Karpas-422 (cell line): ENCODE results near the gene DIP2C. TPM values are rescaled to one million over a fixed set of nuclear protein-coding genes. Genes with fewer than 3 reads are reported as not detected.
"Not testable (repeated sequence)": the region's sequence is repeated elsewhere in the genome, so short reads cannot be mapped to it uniquely, and the experiment has no call there.

Experiments used
- DNase-seq: peaks from one replicate; pipeline ENCODE4 v3.0.0-alpha.2; 2015
- H2AFZ ChIP-seq: fragments of 200-600 bp; sonication (generic); 2 replicates; pipeline ENCODE4 v1.6.1; 2014; ENCODE audit warnings: antibody characterized with exemption, low read length, mixed read lengths
- H3K27ac ChIP-seq: fragments of 200-600 bp; sonication (generic); 2 replicates; pipeline ENCODE4 v1.5.1; 2014; ENCODE audit warnings: mild to moderate bottlenecking, low read length, moderate library complexity
- H3K27me3 ChIP-seq: fragments of 200-600 bp; sonication (generic); 2 replicates; pipeline ENCODE4 v1.6.1; 2014; ENCODE audit warnings: low read length, mixed read lengths
- H3K36me3 ChIP-seq: fragments of 200-600 bp; sonication (generic); 2 replicates; pipeline ENCODE4 v1.6.1; 2014; ENCODE audit warnings: low read length, mixed read lengths; ENCODE audit not compliant: insufficient read depth
- H3K4me1 ChIP-seq: fragments of 200-600 bp; sonication (generic); 2 replicates; pipeline ENCODE4 v1.6.1; 2014; ENCODE audit warnings: mild to moderate bottlenecking, low read length, mixed read lengths
- H3K4me2 ChIP-seq: fragments of 200-600 bp; sonication (generic); 2 replicates; pipeline ENCODE4 v1.6.1; 2014; ENCODE audit warnings: low read length, low read depth, mild to moderate bottlenecking; ENCODE audit not compliant: poor library complexity, severe bottlenecking
- H3K4me3 ChIP-seq: fragments of 200-600 bp; sonication (generic); 2 replicates; pipeline ENCODE4 v1.5.1; 2014; ENCODE audit warnings: mild to moderate bottlenecking, antibody characterized with exemption, low read length, mixed read lengths
- H3K79me2 ChIP-seq: fragments of 200-600 bp; sonication (generic); 2 replicates; pipeline ENCODE4 v1.6.1; 2014; ENCODE audit warnings: mild to moderate bottlenecking, low read length, mixed read lengths
- H3K9ac ChIP-seq: fragments of 200-600 bp; sonication (generic); 2 replicates; pipeline ENCODE4 v1.6.0; 2014; ENCODE audit warnings: low read length
- H3K9me2 ChIP-seq: fragments of 200-600 bp; sonication (generic), shearing (Covaris generic); replicated peaks from 2 replicates; pipeline ENCODE4 v1.6.0; 2014; ENCODE audit warnings: mild to moderate bottlenecking, low read length, moderate library complexity; ENCODE audit not compliant: insufficient read depth
- H3K9me3 ChIP-seq: fragments of 300-700, 200-600 bp; sonication (generic); 2 replicates; pipeline ENCODE4 v1.6.1; 2014; ENCODE audit warnings: low read length, mixed read lengths
- H4K20me1 ChIP-seq: fragments of 200-600 bp; sonication (generic); 2 replicates; pipeline ENCODE4 v1.6.1; 2014; ENCODE audit warnings: mild to moderate bottlenecking, antibody characterized with exemption, low read length, low read depth; ENCODE audit not compliant: insufficient read depth
- total RNA-seq: library from RNA; depleted of rRNA; stranded (reverse); fragments of >200 nt; shearing (Covaris generic); gene quantifications from 2 replicates; pipeline ENCODE4 v1.2.3, GENCODE V29; 2014; ENCODE audit warnings: low replicate concordance

The DIP2C gene
- total RNA-seq, 1 experiment from 2014 or later, result 0.11 TPM

DNA sequence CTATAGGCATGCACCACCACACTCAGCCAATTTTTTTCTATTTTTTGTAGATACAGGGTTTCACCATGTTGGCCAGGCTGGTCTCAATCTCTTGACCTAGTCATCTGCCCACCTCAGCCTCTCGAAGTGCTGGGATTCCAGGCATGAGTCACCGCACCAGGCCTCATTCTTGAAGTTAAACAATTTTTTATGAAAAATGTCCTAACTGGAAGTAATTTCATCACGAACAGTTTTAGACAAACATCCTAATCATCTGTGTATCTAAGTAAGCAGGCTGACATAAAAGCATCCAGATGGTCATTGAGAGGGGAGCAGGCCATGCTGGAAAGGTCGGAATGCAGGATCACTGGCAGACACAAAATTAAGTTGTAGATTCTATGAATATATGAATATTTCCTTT, 285.1 kb downstream of the DIP2C start:
- no peaks in the 10 kb centered on the region for H4K20me1 ChIP-seq
- no peak overlapping the region for H3K4me2 ChIP-seq
- H3K79me2 ChIP-seq, result no peaks in the 10 kb centered on the region
- H3K4me3 ChIP-seq, result no peak overlapping the region
- H2AFZ ChIP-seq, result no peak overlapping the region
- no peak overlapping the region for H3K9ac ChIP-seq
- H3K27me3 ChIP-seq, result no peaks in the 10 kb centered on the region
- H3K9me2 ChIP-seq, result no peaks in the 10 kb centered on the region
- no peaks in the 10 kb centered on the region for H3K9me3 ChIP-seq
- no peaks in the 10 kb centered on the region for H3K4me1 ChIP-seq
- H3K27ac ChIP-seq, result no peak overlapping the region
- no peak for DNase-seq
- no peaks in the 10 kb centered on the region for H3K36me3 ChIP-seq

DNA sequence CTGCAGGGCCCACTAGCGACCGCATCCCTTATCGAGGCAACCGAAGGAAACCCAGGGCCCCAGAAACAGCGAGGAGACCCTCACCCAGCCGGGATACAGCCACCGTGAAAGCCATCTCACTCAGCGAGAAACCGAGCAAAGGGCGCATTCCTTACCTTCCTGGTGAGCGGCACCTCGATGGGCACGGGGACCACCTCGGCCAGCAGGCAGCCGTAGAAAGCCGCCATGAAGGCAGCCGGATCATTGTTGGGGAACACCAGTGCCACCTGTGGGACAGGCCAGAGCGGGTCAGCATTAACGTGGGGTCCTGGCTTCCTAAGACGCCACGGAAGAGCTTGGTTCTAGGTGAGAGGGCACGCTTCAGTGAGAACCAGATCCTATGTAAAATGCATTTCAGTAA, 290.5 kb downstream of the DIP2C start:
- Histone ChIP-seq H3K4me3 (no peak overlapping the region), H3K4me1 (no peaks in the 10 kb centered on the region), H3K9me3 (no peaks in the 10 kb centered on the region), H3K79me2 (no peaks in the 10 kb centered on the region), H3K9me2 (no peaks in the 10 kb centered on the region), H3K36me3 (no peaks in the 10 kb centered on the region), H3K4me2 (no peak overlapping the region), H2AFZ (no peak overlapping the region), H3K27ac (no peak overlapping the region), H3K9ac (no peak overlapping the region), H3K27me3 (no peaks in the 10 kb centered on the region), H4K20me1 (no peaks in the 10 kb centered on the region)
- DNase-seq, result no peak

DNA sequence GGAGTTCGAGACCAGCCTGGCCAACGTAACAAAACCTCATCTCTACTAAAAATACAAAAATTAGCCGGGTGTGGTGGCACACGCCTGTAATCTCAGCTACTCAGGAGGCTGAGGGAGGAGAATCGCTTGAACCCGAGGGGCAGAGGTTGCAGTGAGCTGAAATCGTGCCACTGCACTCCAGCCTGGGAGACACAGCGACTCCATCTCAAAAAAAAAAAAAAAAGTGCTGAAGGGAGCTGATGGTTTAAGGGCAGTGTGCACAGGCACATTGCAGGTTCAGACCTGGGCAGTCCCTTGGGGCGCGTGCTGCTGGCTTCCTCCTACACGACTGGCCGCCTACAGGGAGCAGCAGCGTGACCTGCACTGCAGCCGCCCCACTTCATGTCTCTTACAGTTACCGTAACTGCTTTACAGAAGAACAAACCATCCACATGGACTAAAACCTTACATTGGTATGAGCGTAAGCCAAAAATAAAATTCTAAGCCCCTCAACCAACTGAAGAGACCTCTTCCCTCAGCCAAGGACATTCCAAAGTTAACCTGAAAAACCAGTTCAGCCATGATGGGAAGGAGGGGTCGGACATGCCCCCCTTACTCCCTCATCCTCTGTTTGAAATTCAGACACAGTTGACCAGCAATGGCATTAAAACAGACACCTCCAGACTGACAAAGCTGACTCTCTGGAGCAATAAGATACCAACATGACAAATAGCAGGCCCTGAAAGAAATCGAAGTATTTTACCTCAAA, 292.0 kb downstream of the DIP2C start:
- H3K4me2 ChIP-seq, result no peak overlapping the region
- H2AFZ ChIP-seq, result no peak overlapping the region
- no peaks in the 10 kb centered on the region for H3K9me2 ChIP-seq
- no peaks in the 10 kb centered on the region for H3K27me3 ChIP-seq
- H3K9ac ChIP-seq, result no peak overlapping the region
- no peak overlapping the region for H3K27ac ChIP-seq
- H3K79me2 ChIP-seq, result no peaks in the 10 kb centered on the region
- no peaks in the 10 kb centered on the region for H4K20me1 ChIP-seq
- no peaks in the 10 kb centered on the region for H3K4me1 ChIP-seq
- no peaks in the 10 kb centered on the region for H3K9me3 ChIP-seq
- no peak for DNase-seq
- no peaks in the 10 kb centered on the region for H3K36me3 ChIP-seq
- no peak overlapping the region for H3K4me3 ChIP-seq

DNA sequence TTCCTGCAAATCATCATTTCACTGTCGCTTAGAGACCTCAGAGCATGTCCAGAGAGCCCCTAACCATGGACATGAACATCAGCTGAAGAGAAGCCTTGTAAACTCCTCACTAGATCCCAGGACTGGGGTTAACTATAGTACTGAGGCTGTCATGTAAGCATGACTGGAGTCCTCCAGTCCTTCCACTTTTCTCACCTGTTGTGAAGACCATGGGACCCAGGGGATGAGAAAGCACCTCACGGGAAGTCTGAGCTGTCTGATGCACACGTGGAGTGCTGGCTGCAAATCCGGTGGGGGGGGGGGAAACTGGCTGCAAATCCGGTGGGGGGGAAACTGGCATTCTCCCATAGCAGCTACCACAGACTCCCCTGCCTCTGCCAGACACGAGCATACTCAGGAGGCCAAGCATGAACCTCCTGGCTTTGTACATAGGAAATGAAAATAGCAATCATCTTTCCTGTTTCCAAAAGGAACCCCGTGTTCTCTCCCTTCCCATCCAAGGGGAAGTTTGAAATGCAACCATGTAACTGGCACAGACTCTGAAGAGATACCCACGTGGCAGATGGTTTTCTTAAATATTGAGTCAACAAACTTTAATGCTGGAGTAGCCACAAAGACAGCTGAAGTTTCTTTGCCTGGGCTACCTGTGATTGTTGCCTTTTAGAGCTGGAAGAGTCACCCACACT, 292.8 kb downstream of the DIP2C start:
- no peaks in the 10 kb centered on the region for H3K9me2 ChIP-seq
- no peak overlapping the region for H3K9ac ChIP-seq
- DNase-seq, result no peak
- no peaks in the 10 kb centered on the region for H3K9me3 ChIP-seq
- H3K36me3 ChIP-seq, result no peaks in the 10 kb centered on the region
- no peak overlapping the region for H2AFZ ChIP-seq
- no peaks in the 10 kb centered on the region for H3K79me2 ChIP-seq
- H3K4me2 ChIP-seq, result no peak overlapping the region
- no peak overlapping the region for H3K27ac ChIP-seq
- no peaks in the 10 kb centered on the region for H4K20me1 ChIP-seq
- no peaks in the 10 kb centered on the region for H3K27me3 ChIP-seq
- H3K4me1 ChIP-seq, result no peaks in the 10 kb centered on the region
- no peak overlapping the region for H3K4me3 ChIP-seq

DNA sequence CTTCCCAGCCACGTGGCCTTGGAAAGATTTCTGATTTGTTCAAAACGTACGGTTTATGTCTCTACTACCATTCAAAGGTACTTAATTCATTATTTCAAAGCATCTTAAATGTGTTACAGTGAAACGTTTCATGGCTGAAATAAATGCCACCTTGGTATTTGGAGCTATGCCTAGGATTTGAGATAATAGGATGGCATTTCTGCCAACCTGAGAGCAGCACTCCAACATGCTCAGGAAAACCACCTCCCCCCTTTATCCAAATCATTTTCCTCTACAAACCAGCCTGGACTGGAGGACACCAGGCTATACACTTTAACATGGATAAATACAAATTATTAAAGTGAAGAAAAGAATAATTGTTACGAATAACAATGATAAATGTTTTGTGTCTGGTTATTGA, 293.4 kb downstream of the DIP2C start:
- Histone ChIP-seq H3K4me1 (no peaks in the 10 kb centered on the region), H3K4me3 (no peak overlapping the region), H3K9ac (no peak overlapping the region), H3K27me3 (no peaks in the 10 kb centered on the region), H4K20me1 (no peaks in the 10 kb centered on the region), H3K27ac (no peak overlapping the region), H3K9me3 (no peaks in the 10 kb centered on the region), H3K36me3 (no peaks in the 10 kb centered on the region), H2AFZ (no peak overlapping the region), H3K9me2 (no peaks in the 10 kb centered on the region), H3K79me2 (no peaks in the 10 kb centered on the region), H3K4me2 (no peak overlapping the region)
- no peak for DNase-seq

DNA sequence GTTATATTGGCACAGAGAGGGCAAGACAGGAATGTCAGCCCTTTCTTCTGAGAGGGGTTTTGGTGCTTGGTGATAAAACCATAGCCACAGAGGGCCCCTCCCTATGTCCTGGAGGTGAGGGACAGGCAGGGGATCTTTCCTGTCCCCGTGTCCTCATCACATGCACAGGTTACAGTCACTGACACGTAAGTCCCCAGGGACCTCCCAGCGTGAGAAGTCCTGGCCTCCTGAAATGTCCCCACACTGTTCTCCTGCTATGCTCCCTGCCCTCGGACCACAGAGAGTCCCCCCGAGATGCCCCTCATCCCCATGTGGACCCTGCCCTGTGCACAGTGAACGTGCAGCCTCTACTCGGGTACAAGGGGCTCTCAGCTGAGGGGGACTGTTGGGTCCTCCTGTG, 293.8 kb downstream of the DIP2C start:
- H3K4me2 ChIP-seq, result no peak overlapping the region
- H3K27ac ChIP-seq, result no peak overlapping the region
- H3K4me3 ChIP-seq, result no peak overlapping the region
- H3K9me2 ChIP-seq, result no peaks in the 10 kb centered on the region
- no peaks in the 10 kb centered on the region for H4K20me1 ChIP-seq
- H3K9me3 ChIP-seq, result no peaks in the 10 kb centered on the region
- H3K36me3 ChIP-seq, result no peaks in the 10 kb centered on the region
- no peak overlapping the region for H3K9ac ChIP-seq
- H3K4me1 ChIP-seq, result no peaks in the 10 kb centered on the region
- no peak overlapping the region for H2AFZ ChIP-seq
- H3K27me3 ChIP-seq, result no peaks in the 10 kb centered on the region
- H3K79me2 ChIP-seq, result no peaks in the 10 kb centered on the region
- no peak for DNase-seq

DNA sequence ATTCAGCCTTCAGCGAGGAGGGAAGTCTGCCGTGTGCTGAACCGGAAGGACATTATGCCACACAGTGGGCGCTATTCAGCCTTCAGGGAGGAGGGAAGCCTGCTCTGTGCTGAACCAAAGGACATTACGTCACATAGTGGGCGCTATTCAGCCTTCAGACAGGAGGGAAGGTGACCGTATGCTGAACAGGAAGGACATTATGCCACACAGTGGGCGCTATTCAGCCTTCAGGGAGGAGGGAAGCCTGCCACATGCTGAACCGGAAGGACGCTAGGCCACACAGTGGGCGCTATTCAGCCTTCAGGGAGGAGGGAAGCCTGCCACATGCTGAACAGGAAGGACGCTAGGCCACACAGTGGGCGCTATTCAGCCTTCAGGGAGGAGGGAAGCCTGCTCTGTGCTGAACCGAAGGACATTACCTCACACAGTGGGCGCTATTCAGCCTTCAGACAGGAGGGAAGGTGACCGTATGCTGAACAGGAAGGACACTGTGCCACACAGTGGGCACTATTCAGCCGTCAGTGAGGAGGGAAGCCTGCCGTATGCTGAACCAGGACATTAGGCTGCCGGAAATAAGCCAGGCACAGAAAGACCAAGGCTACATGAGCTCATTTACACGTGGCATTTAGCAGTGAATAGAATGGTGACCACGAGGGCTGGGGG, 294.9 kb downstream of the DIP2C start:
- H3K27ac ChIP-seq, H3K4me2 ChIP-seq, H3K9me2 ChIP-seq, H4K20me1 ChIP-seq, H3K4me1 ChIP-seq, H3K4me3 ChIP-seq, H3K27me3 ChIP-seq, H3K36me3 ChIP-seq, H3K9ac ChIP-seq, H3K9me3 ChIP-seq, H3K79me2 ChIP-seq, DNase-seq: not testable (repeated sequence)
- H2AFZ ChIP-seq, result peak overlapping the region; percentile 36; the same call in 1 of the 2 replicates

DNA sequence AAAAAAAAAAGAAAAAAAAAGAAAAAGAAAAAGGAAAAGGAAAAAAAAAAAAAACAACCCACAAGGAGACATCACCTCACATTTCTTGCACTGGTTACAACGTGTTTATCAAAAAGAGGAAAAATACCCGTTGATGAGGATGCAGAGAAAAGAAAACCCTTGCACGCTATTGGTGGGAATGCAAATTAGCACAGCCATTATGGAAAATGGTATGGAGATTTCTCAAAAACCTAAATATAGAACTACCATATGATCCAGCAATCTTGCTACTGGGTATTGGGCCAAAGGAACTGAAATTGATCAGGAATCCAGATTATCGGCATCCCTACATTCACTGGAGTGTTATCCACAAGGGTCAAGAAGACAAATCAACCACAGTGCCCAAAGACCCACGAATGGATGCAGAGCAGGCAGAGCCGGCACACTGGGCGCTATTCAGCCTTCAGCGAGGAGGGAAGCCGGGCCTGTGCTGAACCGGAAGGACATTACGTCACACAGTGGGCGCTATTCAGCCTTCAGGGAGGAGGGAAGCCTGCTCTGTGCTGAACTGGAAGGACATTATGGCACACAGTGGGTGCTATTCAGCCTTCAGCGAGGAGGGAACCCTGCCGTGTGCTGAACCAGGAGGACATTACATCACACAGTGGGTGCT, 295.6 kb downstream of the DIP2C start:
- Histone ChIP-seq H3K9me2 (no peaks in the 10 kb centered on the region), H3K4me3 (no peak overlapping the region), H3K36me3 (no peaks in the 10 kb centered on the region), H3K27me3 (no peaks in the 10 kb centered on the region), H3K27ac (no peak overlapping the region), H3K4me1 (no peaks in the 10 kb centered on the region), H4K20me1 (no peaks in the 10 kb centered on the region), H3K9ac (no peak overlapping the region), H2AFZ (peak overlapping the region; percentile 36; the same call in 1 of the 2 replicates), H3K79me2 (no peaks in the 10 kb centered on the region), H3K4me2 (no peak overlapping the region), H3K9me3 (no peaks in the 10 kb centered on the region)
- no peak for DNase-seq
